Esophagus muscularis mucosa (tissue), 4 donors: ENCODE data around the gene TRMT1. TPM values are rescaled to one million over a fixed set of nuclear protein-coding genes. Genes with fewer than 3 reads are reported as not detected.

Experiments used
- DNase-seq: peaks from one replicate; pipeline ENCODE4 v3.0.0-alpha.2; 2017; ENCODE audit errors: extremely low spot score
- H3K27ac ChIP-seq, 4 donors: fragments of 200-600 bp; sonication (generic); replicated peaks in 1 of 4; 1 replicate in 3 of 4; 2 replicates in 1 of 4; pipeline ENCODE4 v1.5.1; 2016 to 2019; ENCODE audit warnings: mild to moderate bottlenecking in 1 of 4
- H3K27me3 ChIP-seq, 4 donors: fragments of 200-600 bp; sonication (generic); one replicate each; pipeline versions ENCODE4 v1.5.1 to v1.6.0; 2016 to 2019
- H3K36me3 ChIP-seq, 4 donors: fragments of 200-600 bp; sonication (generic); one replicate each; pipeline ENCODE4 v1.5.1; 2016 to 2019
- H3K4me1 ChIP-seq, 4 donors: fragments of 200-600 bp; sonication (generic); one replicate each; pipeline ENCODE4 v1.5.1; 2016 to 2019
- H3K4me3 ChIP-seq, 4 donors: fragments of 200-600 bp; sonication (generic); 1 replicate in 2 of 4; 2 replicates in 2 of 4; pipeline ENCODE4 v1.5.1; 2016 to 2019; ENCODE audit warnings: mild to moderate bottlenecking in 4 of 4, moderate library complexity in 1 of 4
- H3K9me3 ChIP-seq, 4 donors: fragments of 200-600 bp; sonication (generic); 1 replicate in 3 of 4; 2 replicates in 1 of 4; pipeline ENCODE4 v1.5.1; 2016 to 2019
- CTCF ChIP-seq, 3 experiments: fragments of 200-600 bp in 2 of 3; fragments of 450-650 bp in 1 of 3; sonication (generic) in 2 of 3; IDR thresholded peaks; one replicate each; pipeline ENCODE4 v1.5.1; 2017 to 2019; ENCODE audit warnings: antibody characterized with exemption in 3 of 3, mild to moderate bottlenecking in 2 of 3, moderate library complexity in 1 of 3
- EP300 ChIP-seq: sonication (generic); formaldehyde crosslinking; IDR thresholded peaks from one replicate; pipeline ENCODE4 v1.6.1; 2017; ENCODE audit warnings: antibody characterized with exemption
- POLR2A ChIP-seq: fragments of 450-650 bp; IDR thresholded peaks from one replicate; pipeline ENCODE4 v1.6.1; 2017; ENCODE audit warnings: antibody characterized with exemption, moderate library complexity, mild to moderate bottlenecking, low read depth
- POLR2AphosphoS5 ChIP-seq, 2 donors: sonication (generic); formaldehyde crosslinking; IDR thresholded peaks; one replicate each; pipeline ENCODE4 v1.6.1; 2017; ENCODE audit warnings: antibody characterized with exemption in 2 of 2
- WGBS: methylation state at CpG from one replicate; pipeline ENCODE4 v1.1.5; 2018; 5-methylcytosine and 5-hydroxymethylcytosine counted together
- intact Hi-C: fragments of 100-400 bp; cut with DNase I; formaldehyde crosslinking; loops from one replicate; pipeline ENCODE4 v1.15.1; 2023
- total RNA-seq, 4 donors: library from RNA; depleted of rRNA; stranded (reverse); fragments of >200 nt; gene quantifications; one replicate each; pipeline versions ENCODE4 v1.1.0 to v1.2.1, GENCODE V29; 2016

Gene TRMT1
- total RNA-seq, 4 donors from 2014 or later: 21.4 to 27.6 (median 26.9) TPM

- intact Hi-C loops: no loop called here
- H3K4me3 ChIP-seq: peak overlapping the region; percentile 67 to 97 (median 94)
- 60% methylated on average over 5 of the region's 8 CpGs for WGBS
- H3K4me1 ChIP-seq: peaks cover 39 to 62% (median 57%) of the 10 kb centered on the region in 4 donors
- peak overlapping the region in 1 of 4 donors; percentile 68 for H3K27ac ChIP-seq
- no peak for DNase-seq
- TF ChIP-seq EP300: no peak
- TF ChIP-seq POLR2A: no peak
- no peak for TF ChIP-seq POLR2AphosphoS5 (IDR thresholded peaks at IDR 0.05)
- TF ChIP-seq CTCF (IDR thresholded peaks at IDR 0.05): no peak
- no peaks in the 10 kb centered on the region for H3K27me3 ChIP-seq
- H3K36me3 ChIP-seq: peaks cover 0 to 16% (median 10%) of the 10 kb centered on the region in 4 donors
- H3K9me3 ChIP-seq: no peaks in the 10 kb centered on the region
Measured at GRCh38 chr19:13119627-13120026, 3.1 kb upstream of the TRMT1 start.

GRCh38 chr19:13118424-13119193 is 2.1 kb upstream of the TRMT1 start:
- Histone ChIP-seq H3K4me1 (peaks cover 39 to 62% (median 57%) of the 10 kb centered on the region in 4 donors), H3K4me3 (peak overlapping the region; percentile 67 to 97 (median 94)), H3K27me3 (no peaks in the 10 kb centered on the region), H3K36me3 (peaks cover 0 to 20% (median 17%) of the 10 kb centered on the region in 4 donors), H3K27ac (peak overlapping the region; percentile 62 to 74 (median 70)), H3K9me3 (no peaks in the 10 kb centered on the region)
- intact Hi-C loops: no loop called here
- 2% methylated on average over 23 of the region's 57 CpGs for WGBS
- no peak for DNase-seq
- no peak for TF ChIP-seq CTCF (IDR thresholded peaks at IDR 0.05)
- no peak for TF ChIP-seq EP300
- no peak for TF ChIP-seq POLR2AphosphoS5 (IDR thresholded peaks at IDR 0.05)
- TF ChIP-seq POLR2A: no peak

- DNase-seq: no peak
- intact Hi-C loops: no loop called here
- H3K27ac ChIP-seq: peak within 1 kb of the TSS; percentile 68 to 82 (median 74)
- WGBS: 8% methylated on average over 18 of the region's 65 CpGs
- peaks cover 39 to 62% (median 57%) of the 10 kb centered on the region in 4 donors for H3K4me1 ChIP-seq
- H3K4me3 ChIP-seq: peak within 1 kb of the TSS; percentile 67 to 97 (median 94)
- H3K9me3 ChIP-seq: no peaks in the 10 kb centered on the region
- H3K36me3 ChIP-seq: peaks cover 0 to 27% (median 23%) of the 10 kb centered on the region in 4 donors
- H3K27me3 ChIP-seq: no peaks in the 10 kb centered on the region
- TF ChIP-seq EP300 (no peak), POLR2A (no peak), CTCF (IDR thresholded peaks at IDR 0.05) (peak in 1 of 3 experiments; percentile 13), POLR2AphosphoS5 (IDR thresholded peaks at IDR 0.05) (peak in 1 of 2 donors; percentile 66)
Measured at GRCh38 chr19:13117772-13118423, 1.4 kb upstream of the TRMT1 start, which contains the start of gene NACC1. Gene NACC1, plus strand, starts transcription at chr19:13118264. Its CDS starts 16,944 bp downstream, at chr19:13135208.

- Histone ChIP-seq H3K9me3 (no peaks in the 10 kb centered on the region), H3K36me3 (peaks cover 0 to 34% (median 30%) of the 10 kb centered on the region in 4 donors), H3K27me3 (no peaks in the 10 kb centered on the region), H3K27ac (peak overlapping the region; percentile 67 to 82 (median 74)), H3K4me3 (peak overlapping the region; percentile 67 to 97 (median 94)), H3K4me1 (peaks cover 39 to 62% (median 57%) of the 10 kb centered on the region in 4 donors)
- DNase-seq: no peak
- TF ChIP-seq EP300 (no peak), CTCF (IDR thresholded peaks at IDR 0.05) (no peak), POLR2AphosphoS5 (IDR thresholded peaks at IDR 0.05) (no peak), POLR2A (no peak)
- WGBS: 12% methylated on average over 20 of the region's 20 CpGs
- intact Hi-C loops: no loop called here
Measured at GRCh38 chr19:13117176-13117771, 734 bp upstream of the TRMT1 start.
